GM23248 (cell line): Measurements from ENCODE around the gene MKI67. TPM values are rescaled to one million over a fixed set of nuclear protein-coding genes. Genes with fewer than 3 reads are reported as not detected.

Experiments used
- DNase-seq: peaks from one replicate; pipeline ENCODE4 v3.0.0-alpha.2; 2015
- H2AFZ ChIP-seq: fragments of 200-600 bp; sonication (generic); 2 replicates; pipeline ENCODE4 v1.6.1; 2016; ENCODE audit warnings: antibody characterized with exemption
- H3F3A ChIP-seq: fragments of 200-600 bp; sonication (generic); 2 replicates; pipeline ENCODE4 v1.6.1; 2016; ENCODE audit warnings: mild to moderate bottlenecking, antibody characterized with exemption, mixed run types; ENCODE audit not compliant: insufficient read depth
- H3K27ac ChIP-seq: fragments of 200-600 bp; sonication (generic); 2 replicates; pipeline ENCODE4 v1.5.1; 2016; ENCODE audit warnings: mild to moderate bottlenecking
- H3K27me3 ChIP-seq: fragments of 200-600 bp; sonication (generic); replicated peaks from 2 replicates; pipeline ENCODE4 v1.6.1; 2016; ENCODE audit warnings: mild to moderate bottlenecking; ENCODE audit not compliant: insufficient read depth
- H3K36me3 ChIP-seq: fragments of 200-600 bp; sonication (generic); 2 replicates; pipeline ENCODE4 v1.6.1; 2016; ENCODE audit warnings: low read depth, mild to moderate bottlenecking
- H3K4me1 ChIP-seq: fragments of 200-600 bp; sonication (generic); 2 replicates; pipeline ENCODE4 v1.6.1; 2016; ENCODE audit warnings: mild to moderate bottlenecking; ENCODE audit not compliant: insufficient read depth
- H3K4me2 ChIP-seq: fragments of 200-600 bp; sonication (generic); one replicate; pipeline ENCODE4 v1.6.1; 2016; ENCODE audit warnings: mild to moderate bottlenecking; ENCODE audit not compliant: unreplicated experiment
- H3K4me3 ChIP-seq: fragments of 200-600 bp; sonication (generic); 2 replicates; pipeline ENCODE4 v1.5.1; 2016; ENCODE audit warnings: mild to moderate bottlenecking
- H3K79me2 ChIP-seq: fragments of 200-600 bp; sonication (generic); 2 replicates; pipeline ENCODE4 v1.6.1; 2016; ENCODE audit warnings: mild to moderate bottlenecking; ENCODE audit not compliant: insufficient read depth
- H3K9ac ChIP-seq: fragments of 200-600 bp; sonication (generic); 2 replicates; pipeline ENCODE4 v1.6.1; 2016; ENCODE audit warnings: mild to moderate bottlenecking
- H3K9me2 ChIP-seq: fragments of 200-600 bp; sonication (generic); 2 replicates; pipeline ENCODE4 v1.6.1; 2016; ENCODE audit warnings: mixed run types, mild to moderate bottlenecking, moderate library complexity; ENCODE audit not compliant: insufficient read depth
- H3K9me3 ChIP-seq: fragments of 200-600 bp; sonication (generic); one replicate; pipeline ENCODE4 v1.6.1; 2017; ENCODE audit warnings: low read depth
- H4K20me1 ChIP-seq: fragments of 200-600 bp; sonication (generic); 2 replicates; pipeline ENCODE4 v1.6.0; 2016; ENCODE audit not compliant: insufficient read depth
- EZH2 ChIP-seq: fragments of 200-600 bp; sonication (generic); IDR thresholded peaks from 2 replicates; pipeline ENCODE4 v1.6.1; 2018; ENCODE audit warnings: antibody characterized with exemption, mild to moderate bottlenecking; ENCODE audit not compliant: insufficient read depth, poor library complexity, severe bottlenecking
- EZH2phosphoT487 ChIP-seq: fragments of 200-600 bp; sonication (generic); IDR thresholded peaks from 2 replicates; pipeline ENCODE4 v1.6.1; 2018; ENCODE audit warnings: antibody characterized with exemption, moderate library complexity, mild to moderate bottlenecking, low read depth; ENCODE audit not compliant: insufficient read depth
- WGBS, 2 experiments: methylation state at CpG; one replicate each; pipeline ENCODE4 v1.1.6; 2015 to 2017; ENCODE audit warnings: low lambda C conversion rate in 2 of 2, low coverage in 1 of 2; ENCODE audit errors: missing lambda C conversion rate in 2 of 2; 5-methylcytosine and 5-hydroxymethylcytosine counted together
- in situ Hi-C: fragments of 300-500 bp; cut with MboI; formaldehyde crosslinking; loops from 2 replicates; pipeline ENCODE4 v1.15.0; 2020
- polyA plus RNA-seq: library from polyadenylated mRNA; unstranded; fragments of >200 nt; fragmentation: Nextera tagmentation; extraction: Ambion mirVana; gene quantifications from 2 replicates; pipeline ENCODE4 v1.2.1, GENCODE V29; 2016
- total RNA-seq: library from RNA; depleted of rRNA; stranded (reverse); fragments of >200 nt; shearing (Covaris generic); gene quantifications from 2 replicates; pipeline ENCODE4 v1.2.3, GENCODE V29; 2014

Gene MKI67
- total and polyA plus RNA-seq, 2 experiments from 2014 or later = 12.2 to 22.5 TPM

- Histone ChIP-seq H3K79me2 (peaks cover 11% of the 10 kb centered on the region), H3F3A (no peaks in the 10 kb centered on the region)
Observed at GRCh38 chr10:128130051-128130450, 3.8 kb upstream of the MKI67 start.

GRCh38 chr10:128128582-128128981 lies 2.4 kb upstream of the MKI67 start:
- Histone ChIP-seq H3K79me2 (peaks cover 25% of the 10 kb centered on the region), H2AFZ (no peak overlapping the region), H3K4me3 (no peak overlapping the region), H3K9ac (no peak overlapping the region), H3K4me2 (no peak overlapping the region), H3K9me2 (no peaks in the 10 kb centered on the region), H3K9me3 (no peaks in the 10 kb centered on the region), H3F3A (no peaks in the 10 kb centered on the region), H3K36me3 (no peaks in the 10 kb centered on the region), H3K27me3 (peaks cover 9% of the 10 kb centered on the region; the same call in 1 of the 2 replicates), H3K27ac (no peak overlapping the region), H4K20me1 (no peaks in the 10 kb centered on the region), H3K4me1 (0 out of 2 replicates have a peak, but pooled peaks cover 4% of the 10 kb centered on the region)
- TF ChIP-seq EZH2phosphoT487 = no peak
- TF ChIP-seq EZH2 = no peak
- DNase-seq = no peak
- in situ Hi-C loops = no loop called here
- WGBS, 2 experiments = 76% methylated on average over 6 to 8 of the region's 8 CpGs

More at GRCh38 chr10:128130051-128130450, 3.8 kb upstream of the MKI67 start:
- Histone ChIP-seq H3K9me2 (no peaks in the 10 kb centered on the region), H3K27me3 (peaks cover 9% of the 10 kb centered on the region; the same call in 1 of the 2 replicates), H3K36me3 (no peaks in the 10 kb centered on the region), H3K4me3 (no peak overlapping the region), H4K20me1 (no peaks in the 10 kb centered on the region), H2AFZ (no peak overlapping the region), H3K9ac (no peak overlapping the region), H3K4me1 (0 out of 2 replicates have a peak, but pooled peaks cover 2% of the 10 kb centered on the region), H3K4me2 (no peak overlapping the region), H3K27ac (no peak overlapping the region), H3K9me3 (no peaks in the 10 kb centered on the region)
- TF ChIP-seq EZH2 = no peak
- no peak for TF ChIP-seq EZH2phosphoT487
- 58 to 77% methylated on average over 1 of the region's 1 CpG for WGBS, 2 experiments
- DNase-seq = peak; percentile 62
- in situ Hi-C loops = no loop called here

- DNase-seq = peak; percentile 38
- peak overlapping the region; percentile 66 for H3K9ac ChIP-seq
- 0 out of 2 replicates have a peak, but pooled peaks cover 4% of the 10 kb centered on the region for H3K4me1 ChIP-seq
- 8% methylated on average over 32 to 33 of the region's 33 CpGs for WGBS, 2 experiments
- H4K20me1 ChIP-seq = no peaks in the 10 kb centered on the region
- no peaks in the 10 kb centered on the region for H3F3A ChIP-seq
- H3K4me2 ChIP-seq = peak overlapping the region; percentile 95
- H2AFZ ChIP-seq = peak overlapping the region; percentile 87
- in situ Hi-C loops = no loop called here
- no peak for TF ChIP-seq EZH2
- no peak for TF ChIP-seq EZH2phosphoT487
- H3K27ac ChIP-seq = no peak overlapping the region
- H3K36me3 ChIP-seq = no peaks in the 10 kb centered on the region
- H3K9me2 ChIP-seq = no peaks in the 10 kb centered on the region
- no peaks in the 10 kb centered on the region for H3K9me3 ChIP-seq
- peak overlapping the region; percentile 83 for H3K4me3 ChIP-seq
- H3K79me2 ChIP-seq = peaks cover 52% of the 10 kb centered on the region
- no peaks in the 10 kb centered on the region for H3K27me3 ChIP-seq
Observed at GRCh38 chr10:128125416-128125943, 743 bp downstream of the MKI67 start.

- Histone ChIP-seq H3K27ac (no peak overlapping the region), H3K4me2 (peak overlapping the region; percentile 95), H3K79me2 (peaks cover 58% of the 10 kb centered on the region), H2AFZ (peak overlapping the region; percentile 87), H3F3A (no peaks in the 10 kb centered on the region), H3K4me3 (peak overlapping the region; percentile 83), H3K9ac (peak overlapping the region; percentile 66), H3K9me3 (no peaks in the 10 kb centered on the region), H3K36me3 (no peaks in the 10 kb centered on the region), H3K27me3 (no peaks in the 10 kb centered on the region), H4K20me1 (no peaks in the 10 kb centered on the region), H3K9me2 (no peaks in the 10 kb centered on the region), H3K4me1 (0 out of 2 replicates have a peak, but pooled peaks cover 4% of the 10 kb centered on the region)
- TF ChIP-seq EZH2 = no peak
- no peak for TF ChIP-seq EZH2phosphoT487
- DNase-seq = no peak
- 35 to 36% methylated on average over 11 of the region's 11 CpGs for WGBS, 2 experiments
- in situ Hi-C loops = no loop called here
Observed at GRCh38 chr10:128124813-128125403, 1.3 kb downstream of the MKI67 start.
